ENCODE results near the gene TRAF6. TPM values are rescaled to one million over a fixed set of nuclear protein-coding genes. Genes with fewer than 3 reads are reported as not detected.

The TRAF6 gene
- total RNA-seq, 1 experiment from 2014 or later, result 6.6 TPM

DNA sequence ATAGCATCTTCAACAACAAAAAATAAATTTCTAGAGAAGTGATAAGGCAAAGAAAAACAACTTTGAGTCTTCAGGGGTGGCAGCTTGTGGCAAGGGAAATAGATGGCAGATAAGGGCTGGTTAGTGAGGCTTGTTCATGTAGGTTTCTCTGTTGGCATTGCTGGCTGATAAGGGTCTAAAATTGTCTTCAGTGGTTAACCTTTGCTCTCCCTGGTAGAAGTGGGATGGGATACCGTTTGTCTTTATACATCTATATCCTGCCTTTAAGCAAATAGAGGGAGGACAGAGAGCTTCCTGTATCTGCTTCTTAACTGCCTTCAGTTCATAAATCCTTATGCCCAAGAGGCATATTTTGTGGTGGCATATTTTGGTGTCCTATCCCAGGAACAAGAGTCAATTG lies 57.1 kb downstream of the TRAF6 start:
- DNase-seq (ENCODE audit: low spot score) (no peak), ATAC-seq (no peak)
- TF ChIP-seq ZNF423 (CRISPR knock-in tag; IDR thresholded peaks at IDR 0.05) (no peak), TP53 (CRISPR knock-in tag; IDR thresholded peaks at IDR 0.05) (no peak), ZNF512 (CRISPR knock-in tag; IDR thresholded peaks at IDR 0.05; ENCODE audit: borderline replicate concordance) (no peak), ZBTB43 (CRISPR knock-in tag; IDR thresholded peaks at IDR 0.05) (no peak), ZNF121 (CRISPR knock-in tag; IDR thresholded peaks at IDR 0.05) (no peak), ZNF263 (CRISPR knock-in tag; IDR thresholded peaks at IDR 0.05; ENCODE audit: low read depth) (no peak), MLX (CRISPR knock-in tag; IDR thresholded peaks at IDR 0.05) (no peak), ZNF416 (CRISPR knock-in tag; IDR thresholded peaks at IDR 0.05) (no peak), ZNF138 (CRISPR knock-in tag; conservative IDR thresholded peaks at IDR 0.05) (no peak), GTF2I (CRISPR knock-in tag; conservative IDR thresholded peaks at IDR 0.05) (no peak), ZNF671 (CRISPR knock-in tag; IDR thresholded peaks at IDR 0.05) (no peak), ZNF232 (CRISPR knock-in tag; IDR thresholded peaks at IDR 0.05) (no peak), ZSCAN18 (CRISPR knock-in tag; IDR thresholded peaks at IDR 0.05) (no peak)
- TF ChIP-seq, protein P1, sequence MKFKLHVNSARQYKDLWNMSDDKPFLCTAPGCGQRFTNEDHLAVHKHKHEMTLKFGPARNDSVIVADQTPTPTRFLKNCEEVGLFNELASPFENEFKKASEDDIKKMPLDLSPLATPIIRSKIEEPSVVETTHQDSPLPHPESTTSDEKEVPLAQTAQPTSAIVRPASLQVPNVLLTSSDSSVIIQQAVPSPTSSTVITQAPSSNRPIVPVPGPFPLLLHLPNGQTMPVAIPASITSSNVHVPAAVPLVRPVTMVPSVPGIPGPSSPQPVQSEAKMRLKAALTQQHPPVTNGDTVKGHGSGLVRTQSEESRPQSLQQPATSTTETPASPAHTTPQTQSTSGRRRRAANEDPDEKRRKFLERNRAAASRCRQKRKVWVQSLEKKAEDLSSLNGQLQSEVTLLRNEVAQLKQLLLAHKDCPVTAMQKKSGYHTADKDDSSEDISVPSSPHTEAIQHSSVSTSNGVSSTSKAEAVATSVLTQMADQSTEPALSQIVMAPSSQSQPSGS (CRISPR knock-in tag; IDR thresholded peaks at IDR 0.05; ENCODE audit: borderline replicate concordance, low read depth), result no peak
- TF ChIP-seq, protein P2, sequence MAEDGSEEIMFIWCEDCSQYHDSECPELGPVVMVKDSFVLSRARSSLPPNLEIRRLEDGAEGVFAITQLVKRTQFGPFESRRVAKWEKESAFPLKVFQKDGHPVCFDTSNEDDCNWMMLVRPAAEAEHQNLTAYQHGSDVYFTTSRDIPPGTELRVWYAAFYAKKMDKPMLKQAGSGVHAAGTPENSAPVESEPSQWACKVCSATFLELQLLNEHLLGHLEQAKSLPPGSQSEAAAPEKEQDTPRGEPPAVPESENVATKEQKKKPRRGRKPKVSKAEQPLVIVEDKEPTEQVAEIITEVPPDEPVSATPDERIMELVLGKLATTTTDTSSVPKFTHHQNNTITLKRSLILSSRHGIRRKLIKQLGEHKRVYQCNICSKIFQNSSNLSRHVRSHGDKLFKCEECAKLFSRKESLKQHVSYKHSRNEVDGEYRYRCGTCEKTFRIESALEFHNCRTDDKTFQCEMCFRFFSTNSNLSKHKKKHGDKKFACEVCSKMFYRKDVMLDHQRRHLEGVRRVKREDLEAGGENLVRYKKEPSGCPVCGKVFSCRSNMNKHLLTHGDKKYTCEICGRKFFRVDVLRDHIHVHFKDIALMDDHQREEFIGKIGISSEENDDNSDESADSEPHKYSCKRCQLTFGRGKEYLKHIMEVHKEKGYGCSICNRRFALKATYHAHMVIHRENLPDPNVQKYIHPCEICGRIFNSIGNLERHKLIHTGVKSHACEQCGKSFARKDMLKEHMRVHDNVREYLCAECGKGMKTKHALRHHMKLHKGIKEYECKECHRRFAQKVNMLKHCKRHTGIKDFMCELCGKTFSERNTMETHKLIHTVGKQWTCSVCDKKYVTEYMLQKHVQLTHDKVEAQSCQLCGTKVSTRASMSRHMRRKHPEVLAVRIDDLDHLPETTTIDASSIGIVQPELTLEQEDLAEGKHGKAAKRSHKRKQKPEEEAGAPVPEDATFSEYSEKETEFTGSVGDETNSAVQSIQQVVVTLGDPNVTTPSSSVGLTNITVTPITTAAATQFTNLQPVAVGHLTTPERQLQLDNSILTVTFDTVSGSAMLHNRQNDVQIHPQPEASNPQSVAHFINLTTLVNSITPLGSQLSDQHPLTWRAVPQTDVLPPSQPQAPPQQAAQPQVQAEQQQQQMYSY (CRISPR knock-in tag; IDR thresholded peaks at IDR 0.05), result no peak
- Mint-ChIP-seq H3K36me3 (no peaks in the 10 kb centered on the region), H3K4me1 (peaks cover 21% of the 10 kb centered on the region), H3K4me3 (no peak overlapping the region), H3K9me3 (no peaks in the 10 kb centered on the region), H3K27me3 (ENCODE audit: low read depth) (no peaks in the 10 kb centered on the region; the same call in none of the 2 replicates), H3K27ac (no peak overlapping the region)
- CTCF ChIA-PET, result no interaction called here
- POLR2A ChIA-PET, result no interaction called here

DNA sequence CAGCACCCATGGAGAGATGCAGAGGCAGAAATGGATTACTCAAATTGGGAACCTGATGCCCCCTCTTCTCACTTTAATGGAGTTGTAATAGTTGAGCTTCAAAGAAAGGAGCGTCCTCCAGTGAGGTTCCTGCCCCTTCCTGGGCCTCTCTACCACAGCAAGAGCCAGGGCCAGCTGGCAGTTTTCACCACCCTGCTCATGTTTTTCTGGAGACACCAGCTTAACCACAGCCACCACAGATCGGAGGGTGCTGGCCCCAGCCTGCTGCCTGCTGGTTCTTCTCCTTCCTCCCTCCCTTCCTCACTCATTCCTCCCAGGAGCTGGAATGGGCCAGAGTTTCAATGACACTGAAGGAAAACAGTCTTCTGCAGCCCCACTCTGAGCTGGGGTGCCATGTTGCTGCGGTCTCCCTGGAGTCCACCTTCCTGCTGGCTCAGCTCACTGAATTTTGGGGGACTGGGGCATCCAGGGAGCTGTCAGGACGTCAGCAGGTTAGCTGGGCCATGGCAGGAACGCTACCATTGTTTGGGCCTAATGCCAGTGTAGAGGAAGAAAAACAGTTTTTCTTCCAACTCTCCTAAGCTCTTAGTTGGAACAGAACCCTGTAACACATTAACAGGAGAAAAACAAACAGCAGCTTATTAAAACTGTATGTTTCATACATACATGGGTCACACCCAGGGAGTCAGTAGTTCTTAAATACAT lies 57.7 kb downstream of the TRAF6 start:
- POLR2A ChIA-PET, result no interaction called here
- Mint-ChIP-seq H3K27ac (no peak overlapping the region), H3K27me3 (ENCODE audit: low read depth) (no peaks in the 10 kb centered on the region; the same call in none of the 2 replicates)
- no peak for TF ChIP-seq CREM (CRISPR knock-in tag; IDR thresholded peaks at IDR 0.05)
- no peak for TF ChIP-seq EMX1 (CRISPR knock-in tag; IDR thresholded peaks at IDR 0.05)
- TF ChIP-seq CTCF (IDR thresholded peaks at IDR 0.05), result no peak
- TF ChIP-seq NFYB (CRISPR knock-in tag; conservative IDR thresholded peaks at IDR 0.05; ENCODE audit: low read depth), result no peak
- no peak for TF ChIP-seq RORB (CRISPR knock-in tag; IDR thresholded peaks at IDR 0.05)
- TF ChIP-seq E2F1 (CRISPR knock-in tag; IDR thresholded peaks at IDR 0.05), result no peak
- no peak for TF ChIP-seq ATF3 (CRISPR knock-in tag; conservative IDR thresholded peaks at IDR 0.05)
- TF ChIP-seq IRF2 (CRISPR knock-in tag; IDR thresholded peaks at IDR 0.05; ENCODE audit: borderline replicate concordance, low read depth), result no peak

More for the DNA sequence above, 57.7 kb downstream of the TRAF6 start:
- Mint-ChIP-seq H3K4me1 (peaks cover 21% of the 10 kb centered on the region), H3K36me3 (no peaks in the 10 kb centered on the region), H3K9me3 (no peaks in the 10 kb centered on the region), H3K4me3 (no peak overlapping the region)
- ATAC-seq, result no peak
- no peak for DNase-seq (ENCODE audit: low spot score)
- CTCF ChIA-PET, result no interaction called here
